ENCODE data around the gene DYNLT1.
A peak's percentile ranks its signal among the peaks of the same experiment; 100 is the strongest.
"Not testable (repeated sequence)": the region's sequence is repeated elsewhere in the genome, so short reads cannot be mapped to it uniquely, and the experiment has no call there.

Gene DYNLT1

DNA sequence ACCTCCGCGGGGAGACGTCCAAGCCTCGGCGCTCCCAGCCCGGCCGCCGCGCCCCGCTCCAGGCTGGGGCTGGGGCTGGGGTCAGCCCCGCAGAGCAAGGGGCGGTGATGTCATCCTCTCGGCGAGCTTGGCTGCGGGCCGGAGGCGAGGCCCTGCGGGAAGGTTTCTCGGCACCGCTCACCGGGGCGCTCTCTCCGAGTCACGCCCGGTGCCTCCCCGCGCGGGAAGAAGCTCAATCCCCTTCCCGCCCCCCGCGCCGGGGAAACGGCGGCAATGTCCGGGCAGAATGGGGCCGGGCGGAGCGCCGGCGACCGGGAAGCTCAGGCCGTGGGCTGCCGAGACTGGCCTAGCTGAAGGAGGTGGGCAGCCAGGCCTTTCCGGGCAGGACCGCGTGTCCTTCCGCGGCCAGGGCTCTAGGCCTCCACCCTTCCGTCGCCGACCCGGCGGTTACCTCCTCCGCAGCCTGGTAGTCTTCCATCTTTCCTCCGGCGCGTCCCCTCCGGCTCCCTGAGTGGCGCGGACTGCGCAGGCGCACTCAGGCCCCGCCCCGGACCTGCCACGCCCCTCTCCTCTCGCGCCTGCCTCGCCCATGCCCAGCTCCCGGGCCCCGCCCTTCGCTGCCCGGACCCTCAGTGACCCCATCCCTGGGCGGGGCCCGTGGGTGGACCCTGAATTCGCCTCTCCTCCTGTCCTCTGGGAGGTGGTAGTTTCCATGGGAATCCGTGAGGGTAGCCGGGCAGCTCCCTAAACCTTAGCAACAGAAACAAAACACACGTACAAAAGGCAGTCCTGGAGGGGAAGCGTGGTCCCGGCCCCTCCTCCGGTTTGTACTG, at the start of gene DYNLT1:
Gene DYNLT1 (minus strand): TSS at position 513 of the 833 bp plus-strand sequence. CDS start 35 bp downstream, at position 478.
- DNase-seq (ENCODE audit: low read depth) = peak; percentile 75

DNA sequence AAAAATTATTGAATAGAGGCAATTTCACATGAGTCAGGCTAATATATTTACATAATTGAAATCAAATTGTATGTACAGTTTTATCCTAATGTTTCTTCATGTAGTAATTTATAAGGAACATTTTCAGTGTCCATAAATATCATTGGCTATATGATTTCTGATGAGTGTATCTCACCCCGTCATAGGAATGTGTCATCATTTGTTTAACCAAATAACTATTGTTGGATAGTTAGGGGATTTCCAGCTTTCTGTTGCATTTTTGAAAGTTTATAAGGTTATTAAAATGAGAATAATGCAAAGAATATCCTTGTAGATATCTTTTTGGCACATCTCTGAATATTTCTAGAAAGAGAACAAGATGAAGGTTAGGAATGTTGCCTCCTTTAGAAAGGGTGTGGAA, 44.3 kb upstream of the DYNLT1 start:
- no peak for DNase-seq (ENCODE audit: low read depth)

- DNase-seq (ENCODE audit: low read depth) = no peak
Measured at GRCh38 chr6:158687506-158687905, 43.0 kb upstream of the DYNLT1 start.

GRCh38 chr6:158686791-158687381, 42.3 kb upstream of the DYNLT1 start:
- peak; percentile 49 for DNase-seq (ENCODE audit: low read depth)

- no peak for DNase-seq (ENCODE audit: low read depth)
Measured at GRCh38 chr6:158686311-158686710, 41.8 kb upstream of the DYNLT1 start.

GRCh38 chr6:158684745-158685324, 40.3 kb upstream of the DYNLT1 start:
- DNase-seq (ENCODE audit: low read depth) = no peak

DNA sequence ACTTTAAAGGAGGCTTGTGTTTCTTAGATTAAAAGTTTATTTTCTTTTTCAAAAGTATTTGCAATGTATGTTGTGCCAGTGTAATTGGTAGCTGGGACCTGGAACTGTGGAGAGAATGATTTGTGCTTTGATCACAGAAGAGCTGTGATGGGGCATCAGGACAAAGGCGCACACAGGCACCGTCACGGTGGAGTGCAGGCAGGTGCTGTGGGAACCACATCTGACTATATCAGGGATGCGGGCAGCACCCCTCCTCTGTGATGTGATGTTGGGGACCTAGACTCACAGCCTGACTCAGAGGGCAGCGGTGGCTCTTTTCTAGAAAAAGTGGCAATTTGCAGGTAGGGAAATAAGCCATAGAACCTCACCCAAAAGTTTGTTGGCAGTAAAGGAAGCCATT, 39.8 kb upstream of the DYNLT1 start:
- no peak for DNase-seq (ENCODE audit: low read depth)

- no peak for DNase-seq (ENCODE audit: low read depth)
Measured at GRCh38 chr6:158680481-158680880, 35.9 kb upstream of the DYNLT1 start.

DNA sequence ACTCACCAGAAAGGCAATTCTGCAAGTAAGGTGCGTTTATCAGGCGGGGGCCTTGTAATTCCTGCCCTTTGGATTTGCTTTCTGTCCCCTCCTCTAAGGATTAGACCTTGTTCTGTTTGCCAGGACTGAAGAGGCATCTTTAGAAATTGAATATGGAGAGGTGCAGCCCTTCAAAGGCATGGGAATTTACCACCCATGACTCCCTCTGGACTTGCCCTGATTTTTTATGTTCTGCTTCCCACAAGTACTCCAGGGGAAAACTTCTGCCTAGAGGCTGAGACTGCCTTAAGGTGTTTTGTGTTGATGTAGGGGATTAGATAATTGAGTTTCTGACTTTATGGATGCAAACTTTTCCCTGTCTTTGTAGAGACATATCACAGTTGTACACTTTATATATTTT, 35.5 kb upstream of the DYNLT1 start:
- no peak for DNase-seq (ENCODE audit: low read depth)

DNA sequence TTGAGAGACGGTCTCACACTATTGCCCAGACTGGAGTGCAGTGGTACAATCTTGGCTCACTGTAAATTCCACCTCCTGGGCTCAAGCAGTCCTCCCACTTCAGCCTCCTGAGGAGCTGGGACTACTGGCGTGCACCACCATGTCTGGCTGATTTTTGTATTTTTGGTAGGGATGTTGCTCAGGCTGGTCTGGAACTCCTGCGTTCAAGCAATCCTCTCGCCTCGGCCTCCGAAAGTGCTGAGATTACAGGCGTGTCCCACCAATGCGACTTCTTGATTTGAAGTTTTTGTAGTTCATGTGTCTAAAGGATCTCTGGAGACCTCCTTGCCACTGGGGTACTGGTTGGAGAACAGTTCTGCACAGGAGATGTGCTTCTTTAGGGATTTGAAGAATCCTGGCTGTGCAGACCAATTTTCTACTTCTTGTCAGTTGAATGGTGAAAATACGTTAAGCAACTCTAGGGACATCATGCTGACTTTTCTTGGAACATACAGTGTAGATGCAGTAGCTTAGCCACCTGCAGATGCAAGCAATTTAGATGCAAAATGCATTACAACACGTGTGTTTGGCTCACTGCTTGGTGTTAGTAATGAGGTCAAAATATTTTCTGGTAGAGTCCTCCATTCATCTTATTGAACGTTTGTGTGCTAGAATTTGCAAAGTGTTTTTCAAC, 33.5 kb upstream of the DYNLT1 start:
- DNase-seq (ENCODE audit: low read depth) = no peak

- DNase-seq (ENCODE audit: low read depth) = not testable (repeated sequence)
Measured at GRCh38 chr6:158677094-158677493, 32.6 kb upstream of the DYNLT1 start.

- no peak for DNase-seq (ENCODE audit: low read depth)
Measured at GRCh38 chr6:158674342-158675131, 30.0 kb upstream of the DYNLT1 start.

GRCh38 chr6:158672726-158673125, 28.2 kb upstream of the DYNLT1 start:
- no peak for DNase-seq (ENCODE audit: low read depth)

GRCh38 chr6:158672119-158672518, 27.6 kb upstream of the DYNLT1 start:
- DNase-seq (ENCODE audit: low read depth) = not testable (repeated sequence)

DNA sequence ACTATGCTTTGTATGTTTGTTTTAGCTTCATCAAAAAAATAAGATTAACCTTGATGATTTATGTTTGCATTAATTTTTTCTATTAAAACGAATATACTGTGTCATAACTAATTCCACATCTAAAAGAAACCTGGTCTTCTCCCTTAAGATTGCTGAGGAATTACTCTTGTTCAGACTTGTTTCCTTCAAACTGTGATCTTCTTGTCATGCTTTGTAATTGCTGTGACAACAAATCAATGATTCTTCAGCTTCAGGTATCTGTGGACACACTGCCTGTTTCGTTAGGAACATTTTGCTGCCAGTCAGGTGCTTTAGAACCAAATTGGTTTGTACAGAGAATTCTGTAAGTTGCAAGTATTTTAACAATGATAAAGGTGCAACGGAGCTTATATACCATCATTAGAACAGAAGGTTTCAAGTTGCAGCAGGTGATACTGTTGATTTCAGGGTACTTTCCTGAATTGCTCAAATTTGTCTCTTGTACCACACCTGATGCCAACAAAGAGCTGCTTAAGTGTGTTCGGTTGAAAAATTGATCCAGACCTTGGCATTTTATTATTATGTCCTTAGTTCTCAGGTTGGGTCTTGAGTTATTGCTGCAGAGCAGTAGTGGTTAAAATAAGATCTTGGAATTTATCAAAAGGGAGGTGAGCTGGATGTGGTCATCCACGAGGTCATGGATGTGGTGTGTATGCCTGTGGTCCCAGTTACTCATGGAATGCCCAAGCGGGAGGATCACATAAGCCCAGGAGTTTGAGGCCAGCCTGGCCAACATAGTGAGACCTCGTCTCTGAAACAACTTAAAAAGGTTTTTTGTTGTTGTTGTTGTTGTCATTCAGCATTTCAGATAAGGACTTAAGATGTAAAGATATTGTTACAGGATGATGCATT, 24.8 kb upstream of the DYNLT1 start:
- DNase-seq (ENCODE audit: low read depth) = no peak

DNA sequence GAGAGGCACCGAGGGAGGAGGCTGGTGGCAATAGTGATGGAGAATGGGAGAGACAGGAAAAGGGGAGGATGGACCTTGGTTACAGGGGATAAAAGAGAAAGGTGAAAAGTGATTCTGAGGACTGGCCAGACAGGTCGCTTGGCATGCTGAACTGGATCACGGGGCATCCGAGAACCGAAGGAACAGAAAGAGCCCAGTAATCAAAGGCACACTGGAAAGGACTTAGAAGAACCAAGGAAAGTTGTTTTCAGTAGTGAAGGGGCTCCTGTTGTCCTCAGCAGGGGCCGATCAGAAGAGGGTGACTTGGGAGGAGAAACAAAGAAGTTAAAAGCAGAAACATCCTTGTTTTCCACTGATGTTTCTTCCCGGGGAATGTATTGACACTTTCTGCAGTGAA, 24.2 kb upstream of the DYNLT1 start:
- no peak for DNase-seq (ENCODE audit: low read depth)

- DNase-seq (ENCODE audit: low read depth) = no peak
Measured at GRCh38 chr6:158667360-158667981, 22.9 kb upstream of the DYNLT1 start.

DNA sequence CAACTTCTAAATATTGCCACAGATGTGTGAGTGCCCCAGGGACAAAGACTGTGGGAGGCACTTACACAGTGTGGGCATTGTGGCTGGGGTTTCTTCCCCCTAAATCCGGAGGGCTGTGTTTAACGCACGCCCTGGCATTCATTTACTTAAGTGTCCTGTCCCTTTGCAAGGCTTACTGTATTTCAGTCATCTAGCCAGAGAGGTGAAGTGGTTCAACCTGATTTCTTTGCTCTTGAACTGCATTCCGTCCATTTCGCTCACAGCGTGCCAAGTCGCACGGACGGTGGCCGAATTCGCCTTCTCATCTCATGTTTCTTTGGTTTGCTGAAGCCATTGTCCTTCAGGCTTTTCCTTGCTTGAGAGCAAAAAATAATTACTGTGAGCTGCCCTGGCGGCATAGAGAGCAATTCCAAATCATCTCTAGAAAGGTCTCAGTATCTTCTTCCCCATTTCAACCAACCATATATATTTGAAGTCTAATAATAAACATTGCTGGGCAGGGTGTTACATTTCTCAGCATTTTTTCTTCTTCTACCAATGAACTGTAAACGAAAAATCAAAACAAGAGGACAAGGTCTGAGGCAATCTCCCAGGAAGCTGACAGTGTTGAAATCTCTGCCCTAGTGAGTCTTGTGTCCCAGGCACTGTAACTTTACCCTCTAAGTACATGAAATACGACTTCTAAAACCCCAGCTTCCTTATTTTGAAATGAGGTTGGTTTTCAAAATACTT, 22.3 kb upstream of the DYNLT1 start:
- DNase-seq (ENCODE audit: low read depth) = no peak

- DNase-seq (ENCODE audit: low read depth) = no peak
Measured at GRCh38 chr6:158665332-158665731, 20.8 kb upstream of the DYNLT1 start.

All from T-helper 22 cell (primary cell).